HCT116 (cell line): Measurements from ENCODE around the gene ATP6V1A. TPM values are rescaled to one million over a fixed set of nuclear protein-coding genes. Genes with fewer than 3 reads are reported as not detected.

Source experiments
- ATAC-seq: fragments of 200-7000 bp; cut with Tn5 transposase; 2 replicates; pipeline ENCODE4 v1.9.1; 2020; ENCODE audit warnings: mild to moderate bottlenecking, moderate library complexity
- BruUV-seq: library from RNA; stranded (reverse); fragments of 400-500 nt; replicated peaks from 2 replicates; lab custom pipeline; 2021; lab: Mats Ljungman, UMichigan
- CTCF ChIA-PET: fragments of 300-600 bp; sonication (Branson Sonifier 250); formaldehyde crosslinking; loops from one replicate; lab custom pipeline; 2021; ENCODE audit warnings: antibody characterized with exemption; lab: Charles Lee
- POLR2A ChIA-PET: fragments of 300-600, 350-600 bp; sonication (Branson Sonifier 250); formaldehyde crosslinking; loops from one replicate; lab custom pipeline; 2021; ENCODE audit warnings: antibody characterized with exemption; lab: Charles Lee
- RAD21 ChIA-PET, 2 experiments: fragments of 300-600 bp; sonication (Branson Sonifier 250); formaldehyde crosslinking; loops; one replicate each; lab custom pipeline; 2023; ENCODE audit warnings: low total read pairs in 2 of 2; ENCODE audit not compliant: uncharacterized antibody in 2 of 2, unreplicated experiment in 2 of 2, low non-redundant PET in 1 of 2; lab: Charles Lee
- DNase-seq: peaks from one replicate; pipeline ENCODE4 v3.0.0-alpha.2; 2010; ENCODE audit warnings: low read depth, low spot score
- H2AFZ ChIP-seq: fragments of 200-600 bp; shearing (Covaris generic), sonication (generic); 2 replicates; pipeline ENCODE4 v1.6.1; 2017; ENCODE audit warnings: low read depth, mixed run types, mixed read lengths, antibody characterized with exemption, low read length; ENCODE audit not compliant: poor library complexity, severe bottlenecking
- H3K27ac ChIP-seq: 2 replicates; pipeline ENCODE4 v1.5.1; 2012; ENCODE audit warnings: low read depth, low read length
- H3K27me3 ChIP-seq: fragments of 200-600 bp; sonication (generic); 2 replicates; pipeline ENCODE4 v1.6.1; 2016; ENCODE audit warnings: mixed run types, low read length, mixed read lengths; ENCODE audit not compliant: insufficient read depth
- H3K36me3 ChIP-seq, 2 experiments: fragments of 200-500 bp in 1 of 2; fragments of 200-600 bp in 1 of 2; sonication (Bioruptor generic) in 1 of 2; sonication (generic) in 1 of 2; 2 replicates each; pipeline versions ENCODE4 v1.5.1 to v1.6.1; 2014 to 2016; ENCODE audit warnings: low read length in 2 of 2, inconsistent platforms in 1 of 2, mixed read lengths in 1 of 2, mixed run types in 1 of 2; ENCODE audit not compliant: insufficient read depth in 2 of 2, control insufficient read depth in 1 of 2
- H3K4me1 ChIP-seq, 2 experiments: fragments of 200-600 bp in 1 of 2; sonication (generic) in 1 of 2; 2 replicates each; pipeline versions ENCODE4 v1.5.1 to v1.6.1; 2012 to 2017; ENCODE audit warnings: low read length in 2 of 2, inconsistent platforms in 1 of 2, mild to moderate bottlenecking in 1 of 2, mixed read lengths in 1 of 2, mixed run types in 1 of 2, moderate library complexity in 1 of 2; ENCODE audit not compliant: insufficient read depth in 2 of 2, control insufficient read depth in 1 of 2
- H3K4me2 ChIP-seq: fragments of 200-600 bp; sonication (generic); 2 replicates; pipeline ENCODE4 v1.6.1; 2017; ENCODE audit warnings: mixed run types, low read length, mixed read lengths
- H3K4me3 ChIP-seq, 2 experiments: fragments of 200-600 bp in 1 of 2; sonication (generic) in 1 of 2; replicated peaks in 1 of 2; 2 replicates each; pipeline ENCODE4 v1.5.1; 2011 to 2016; ENCODE audit warnings: low read length in 2 of 2, control low read depth in 1 of 2, low read depth in 1 of 2, mild to moderate bottlenecking in 1 of 2, mixed read lengths in 1 of 2, mixed run types in 1 of 2
- H3K79me2 ChIP-seq: fragments of 200-600 bp; sonication (generic); 2 replicates; pipeline ENCODE4 v1.6.1; 2017; ENCODE audit warnings: mild to moderate bottlenecking, mixed run types, low read length, moderate library complexity, mixed read lengths; ENCODE audit not compliant: insufficient read depth
- H3K9ac ChIP-seq: fragments of 200-600 bp; sonication (generic); 2 replicates; pipeline ENCODE4 v1.6.1; 2016; ENCODE audit warnings: low read length, mixed read lengths
- H3K9me2 ChIP-seq: fragments of 200-600 bp; sonication (generic), shearing (Covaris generic); 2 replicates; pipeline ENCODE4 v1.6.1; 2017; ENCODE audit warnings: mixed run types, mild to moderate bottlenecking, moderate library complexity; ENCODE audit not compliant: insufficient read depth
- H3K9me3 ChIP-seq, 2 experiments: fragments of 200-500 bp in 1 of 2; fragments of 200-600 bp in 1 of 2; sonication (Bioruptor generic) in 1 of 2; sonication (generic) in 1 of 2; 2 replicates each; pipeline ENCODE4 v1.6.1; 2014 to 2017; ENCODE audit warnings: low read length in 2 of 2, mixed read lengths in 2 of 2, inconsistent platforms in 1 of 2, low read depth in 1 of 2, mild to moderate bottlenecking in 1 of 2, mixed run types in 1 of 2, moderate library complexity in 1 of 2; ENCODE audit not compliant: control insufficient read depth in 1 of 2, insufficient read depth in 1 of 2
- H4K20me1 ChIP-seq: fragments of 200-600 bp; sonication (generic), shearing (Covaris generic); 2 replicates; pipeline ENCODE4 v1.6.1; 2017; ENCODE audit warnings: mixed run types, mild to moderate bottlenecking, moderate library complexity; ENCODE audit not compliant: insufficient read depth
- CEBPB ChIP-seq: IDR thresholded peaks from 2 replicates; pipeline ENCODE4 v1.6.1; 2012; ENCODE audit warnings: low read depth
- CTCF ChIP-seq, 3 experiments: fragments of 200-600 bp in 1 of 3; sonication (generic) in 1 of 3; IDR thresholded peaks in 2 of 3; conservative IDR thresholded peaks in 1 of 3; 2 replicates each; pipeline ENCODE4 v1.5.1; 2012 to 2017; ENCODE audit warnings: low read depth in 2 of 3, low read length in 2 of 3, antibody characterized with exemption in 1 of 3, borderline replicate concordance in 1 of 3, control low read depth in 1 of 3, mild to moderate bottlenecking in 1 of 3, mixed read lengths in 1 of 3, mixed run types in 1 of 3, moderate library complexity in 1 of 3; ENCODE audit not compliant: insufficient read depth in 1 of 3
- EGR1 ChIP-seq: IDR thresholded peaks from 2 replicates; pipeline ENCODE4 v1.6.1; 2012; ENCODE audit warnings: low read depth
- EZH2 ChIP-seq: fragments of 200-600 bp; sonication (generic); IDR thresholded peaks from 2 replicates; pipeline ENCODE4 v1.6.1; 2017; ENCODE audit warnings: antibody characterized with exemption, mixed run types
- EZH2phosphoT487 ChIP-seq: fragments of 200-600 bp; IDR thresholded peaks from 2 replicates; pipeline ENCODE4 v1.6.1; 2018; ENCODE audit warnings: antibody characterized with exemption, borderline replicate concordance
- JUND ChIP-seq: IDR thresholded peaks from 2 replicates; pipeline ENCODE4 v1.6.1; 2012
- POLR2A ChIP-seq: IDR thresholded peaks from 2 replicates; pipeline ENCODE4 v1.7.0; 2011; ENCODE audit warnings: borderline replicate concordance; ENCODE audit not compliant: insufficient read depth, insufficient read length; ENCODE audit errors: extremely low read depth
- RAD21 ChIP-seq: IDR thresholded peaks from 2 replicates; pipeline ENCODE4 v1.6.1; 2012; ENCODE audit warnings: low read depth, mild to moderate bottlenecking
- REST ChIP-seq: IDR thresholded peaks from 2 replicates; pipeline ENCODE4 v1.6.1; 2012; ENCODE audit warnings: low read depth
- SIN3A ChIP-seq: IDR thresholded peaks from 2 replicates; pipeline ENCODE4 v1.6.1; 2012; ENCODE audit warnings: low read depth
- SP1 ChIP-seq: IDR thresholded peaks from 2 replicates; pipeline ENCODE4 v1.6.1; 2012; ENCODE audit warnings: low read depth
- SRF ChIP-seq: IDR thresholded peaks from 2 replicates; pipeline ENCODE4 v1.6.1; 2012; ENCODE audit warnings: low read depth
- YY1 ChIP-seq: IDR thresholded peaks from 2 replicates; pipeline ENCODE4 v1.6.1; 2011; ENCODE audit warnings: low read length, low read depth, moderate library complexity, mild to moderate bottlenecking; ENCODE audit not compliant: insufficient replicate concordance; ENCODE audit errors: extremely low read depth
- ZNF274 ChIP-seq: fragments of 200-500 bp; sonication (Bioruptor generic); IDR thresholded peaks from 2 replicates; pipeline ENCODE4 v1.6.1; 2014; ENCODE audit warnings: mild to moderate bottlenecking, low read depth, low read length, inconsistent platforms
- intact Hi-C: fragments of 100-400 bp; cut with micrococcal nuclease; formaldehyde crosslinking; loops from 2 replicates; pipeline ENCODE4 v1.10.0; 2022
- total RNA-seq: library from RNA; stranded (reverse); gene quantifications from one replicate; pipeline ENCODE4 v1.2.1, GENCODE V29; 2021; ENCODE audit not compliant: unreplicated experiment
- TF ChIP-seq, protein P1 (sequence below): IDR thresholded peaks from 2 replicates; pipeline ENCODE4 v1.6.1; 2011; ENCODE audit warnings: mild to moderate bottlenecking, low read length, moderate library complexity; ENCODE audit not compliant: insufficient replicate concordance; ENCODE audit errors: extremely low read depth
- TF ChIP-seq, protein P2 (sequence below): IDR thresholded peaks from 2 replicates; pipeline ENCODE4 v1.6.1; 2012

Gene ATP6V1A
- total RNA-seq, 1 experiment from 2014 or later = 54.7 TPM

- POLR2A ChIA-PET = no interaction called here
- Histone ChIP-seq H3K4me1 (no peaks in the 10 kb centered on the region), H3K27me3 (no peaks in the 10 kb centered on the region)
- TF ChIP-seq SP1 (no peak), EGR1 (no peak), POLR2A (no peak), ZNF274 (no peak), EZH2 (no peak), YY1 (no peak), CEBPB (no peak), EZH2phosphoT487 (no peak), SIN3A (no peak), RAD21 (no peak), CTCF (IDR thresholded peaks at IDR 0.05 in 2 of 3, conservative IDR thresholded peaks at IDR 0.05 in 1 of 3; ENCODE audit: borderline replicate concordance in 1 of 3, insufficient read depth in 1 of 3, low read depth in 2 of 3, low read length in 2 of 3) (no peak), SRF (no peak), JUND (no peak), REST (no peak)
- TF ChIP-seq, protein P1, sequence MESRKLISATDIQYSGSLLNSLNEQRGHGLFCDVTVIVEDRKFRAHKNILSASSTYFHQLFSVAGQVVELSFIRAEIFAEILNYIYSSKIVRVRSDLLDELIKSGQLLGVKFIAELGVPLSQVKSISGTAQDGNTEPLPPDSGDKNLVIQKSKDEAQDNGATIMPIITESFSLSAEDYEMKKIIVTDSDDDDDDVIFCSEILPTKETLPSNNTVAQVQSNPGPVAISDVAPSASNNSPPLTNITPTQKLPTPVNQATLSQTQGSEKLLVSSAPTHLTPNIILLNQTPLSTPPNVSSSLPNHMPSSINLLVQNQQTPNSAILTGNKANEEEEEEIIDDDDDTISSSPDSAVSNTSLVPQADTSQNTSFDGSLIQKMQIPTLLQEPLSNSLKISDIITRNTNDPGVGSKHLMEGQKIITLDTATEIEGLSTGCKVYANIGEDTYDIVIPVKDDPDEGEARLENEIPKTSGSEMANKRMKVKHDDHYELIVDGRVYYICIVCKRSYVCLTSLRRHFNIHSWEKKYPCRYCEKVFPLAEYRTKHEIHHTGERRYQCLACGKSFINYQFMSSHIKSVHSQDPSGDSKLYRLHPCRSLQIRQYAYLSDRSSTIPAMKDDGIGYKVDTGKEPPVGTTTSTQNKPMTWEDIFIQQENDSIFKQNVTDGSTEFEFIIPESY = no peak
- TF ChIP-seq, protein P2, sequence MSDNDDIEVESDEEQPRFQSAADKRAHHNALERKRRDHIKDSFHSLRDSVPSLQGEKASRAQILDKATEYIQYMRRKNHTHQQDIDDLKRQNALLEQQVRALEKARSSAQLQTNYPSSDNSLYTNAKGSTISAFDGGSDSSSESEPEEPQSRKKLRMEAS = no peak
- TF ChIP-seq, all 23 proteins: peak for 0
- DNase-seq (no peak), ATAC-seq (no peak)
- Histone ChIP-seq H3K36me3 (peaks cover 0 to 18% of the 10 kb centered on the region in 2 experiments; a peak in 2 of 4 replicates), H3K27ac (no peak overlapping the region), H3K9me2 (no peaks in the 10 kb centered on the region), H3K4me2 (no peak overlapping the region), H2AFZ (no peak overlapping the region), H3K79me2 (no peaks in the 10 kb centered on the region), H3K9ac (no peak overlapping the region), H4K20me1 (0 out of 2 replicates have a peak, but pooled peaks cover 3% of the 10 kb centered on the region), H3K4me3 (no peak overlapping the region), H3K9me3 (no peaks in the 10 kb centered on the region)
- ChIA-PET RAD21 (no interaction called here), CTCF (interaction anchor here (2.0 kb wide), 1 partner anchor 53 kb away, joined by 4 read pairs; no protein-coding TSS in a partner anchor)
- no TSS peak for BruUV-seq
- intact Hi-C loops = no loop called here
Measured at GRCh38 chr3:113791381-113791780, 44.5 kb downstream of the ATP6V1A start.
